DND-41 (cell line): ENCODE measurements around the gene RABGAP1L.

Source experiments
- EZH2 ChIP-seq: IDR thresholded peaks from 3 replicates; pipeline ENCODE4 v1.6.1; 2012; ENCODE audit warnings: borderline replicate concordance, low read depth, mild to moderate bottlenecking, moderate library complexity, low read length, inconsistent platforms; ENCODE audit not compliant: severe bottlenecking
- TF ChIP-seq, protein P1 (sequence below): IDR thresholded peaks from 2 replicates; pipeline ENCODE4 v1.5.1; 2012; ENCODE audit warnings: borderline replicate concordance, low read length, moderate library complexity, mild to moderate bottlenecking; ENCODE audit not compliant: poor library complexity, severe bottlenecking; ENCODE audit errors: extremely low read depth

DNA sequence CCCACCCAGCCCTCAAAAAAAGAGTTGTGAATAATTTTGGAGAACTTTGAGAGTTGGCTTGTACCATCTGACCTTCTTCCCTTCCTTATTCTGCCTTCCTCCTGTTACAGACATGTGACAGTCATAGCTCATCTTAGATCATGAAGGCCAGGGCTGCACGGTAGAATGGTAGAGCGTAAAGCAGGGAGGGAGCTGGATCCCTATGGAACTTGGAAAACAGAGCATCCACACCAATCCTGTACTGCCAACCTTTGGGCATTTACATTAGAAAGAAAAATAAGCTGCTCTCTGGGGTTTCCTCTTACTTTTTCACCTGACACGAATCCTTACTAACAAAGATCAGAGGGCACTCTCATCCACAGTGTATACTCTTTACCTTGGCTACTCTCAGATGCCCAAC is 409.9 kb downstream of the RABGAP1L start:
- TF ChIP-seq, protein P1, sequence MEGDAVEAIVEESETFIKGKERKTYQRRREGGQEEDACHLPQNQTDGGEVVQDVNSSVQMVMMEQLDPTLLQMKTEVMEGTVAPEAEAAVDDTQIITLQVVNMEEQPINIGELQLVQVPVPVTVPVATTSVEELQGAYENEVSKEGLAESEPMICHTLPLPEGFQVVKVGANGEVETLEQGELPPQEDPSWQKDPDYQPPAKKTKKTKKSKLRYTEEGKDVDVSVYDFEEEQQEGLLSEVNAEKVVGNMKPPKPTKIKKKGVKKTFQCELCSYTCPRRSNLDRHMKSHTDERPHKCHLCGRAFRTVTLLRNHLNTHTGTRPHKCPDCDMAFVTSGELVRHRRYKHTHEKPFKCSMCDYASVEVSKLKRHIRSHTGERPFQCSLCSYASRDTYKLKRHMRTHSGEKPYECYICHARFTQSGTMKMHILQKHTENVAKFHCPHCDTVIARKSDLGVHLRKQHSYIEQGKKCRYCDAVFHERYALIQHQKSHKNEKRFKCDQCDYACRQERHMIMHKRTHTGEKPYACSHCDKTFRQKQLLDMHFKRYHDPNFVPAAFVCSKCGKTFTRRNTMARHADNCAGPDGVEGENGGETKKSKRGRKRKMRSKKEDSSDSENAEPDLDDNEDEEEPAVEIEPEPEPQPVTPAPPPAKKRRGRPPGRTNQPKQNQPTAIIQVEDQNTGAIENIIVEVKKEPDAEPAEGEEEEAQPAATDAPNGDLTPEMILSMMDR, result no peak
- TF ChIP-seq EZH2, result no peak
